ENCODE data around the gene PRG2.

DNA sequence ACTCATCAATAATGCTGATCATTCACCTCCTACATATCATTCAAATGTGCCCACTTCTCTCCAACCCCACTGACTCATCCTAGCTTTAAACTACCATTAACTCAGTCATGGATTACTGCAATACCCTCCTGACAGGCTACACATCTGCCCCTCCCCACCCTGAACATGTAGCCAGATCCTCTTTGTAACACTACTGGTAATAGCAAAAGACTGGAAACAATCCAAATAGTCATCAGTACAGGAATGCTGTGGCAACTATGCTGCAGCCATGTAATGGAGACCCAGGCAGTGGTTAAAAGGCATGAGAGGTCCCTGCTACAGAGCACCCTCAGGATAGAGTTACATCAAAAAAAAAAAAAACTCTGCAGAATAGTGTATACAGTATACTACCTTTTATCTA, 19.8 kb upstream of the PRG2 start:
- TF ChIP-seq ZNF512 (CRISPR knock-in tag; IDR thresholded peaks at IDR 0.05; ENCODE audit: borderline replicate concordance) (no peak), ZNF281 (CRISPR knock-in tag; IDR thresholded peaks at IDR 0.05) (no peak), RELA (CRISPR knock-in tag; IDR thresholded peaks at IDR 0.05; ENCODE audit: borderline replicate concordance) (no peak), ATF3 (CRISPR knock-in tag; conservative IDR thresholded peaks at IDR 0.05) (no peak), FOXK1 (CRISPR knock-in tag; IDR thresholded peaks at IDR 0.05) (no peak), ZNF121 (CRISPR knock-in tag; IDR thresholded peaks at IDR 0.05) (no peak), NFYB (CRISPR knock-in tag; conservative IDR thresholded peaks at IDR 0.05; ENCODE audit: low read depth) (no peak), ZNF423 (CRISPR knock-in tag; IDR thresholded peaks at IDR 0.05) (no peak), ATF1 (CRISPR knock-in tag; IDR thresholded peaks at IDR 0.05) (no peak), ELF4 (CRISPR knock-in tag; IDR thresholded peaks at IDR 0.05; ENCODE audit: low read depth) (no peak)
- TF ChIP-seq, protein P1, sequence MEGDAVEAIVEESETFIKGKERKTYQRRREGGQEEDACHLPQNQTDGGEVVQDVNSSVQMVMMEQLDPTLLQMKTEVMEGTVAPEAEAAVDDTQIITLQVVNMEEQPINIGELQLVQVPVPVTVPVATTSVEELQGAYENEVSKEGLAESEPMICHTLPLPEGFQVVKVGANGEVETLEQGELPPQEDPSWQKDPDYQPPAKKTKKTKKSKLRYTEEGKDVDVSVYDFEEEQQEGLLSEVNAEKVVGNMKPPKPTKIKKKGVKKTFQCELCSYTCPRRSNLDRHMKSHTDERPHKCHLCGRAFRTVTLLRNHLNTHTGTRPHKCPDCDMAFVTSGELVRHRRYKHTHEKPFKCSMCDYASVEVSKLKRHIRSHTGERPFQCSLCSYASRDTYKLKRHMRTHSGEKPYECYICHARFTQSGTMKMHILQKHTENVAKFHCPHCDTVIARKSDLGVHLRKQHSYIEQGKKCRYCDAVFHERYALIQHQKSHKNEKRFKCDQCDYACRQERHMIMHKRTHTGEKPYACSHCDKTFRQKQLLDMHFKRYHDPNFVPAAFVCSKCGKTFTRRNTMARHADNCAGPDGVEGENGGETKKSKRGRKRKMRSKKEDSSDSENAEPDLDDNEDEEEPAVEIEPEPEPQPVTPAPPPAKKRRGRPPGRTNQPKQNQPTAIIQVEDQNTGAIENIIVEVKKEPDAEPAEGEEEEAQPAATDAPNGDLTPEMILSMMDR (IDR thresholded peaks at IDR 0.05) = no peak
- TF ChIP-seq, protein P2, sequence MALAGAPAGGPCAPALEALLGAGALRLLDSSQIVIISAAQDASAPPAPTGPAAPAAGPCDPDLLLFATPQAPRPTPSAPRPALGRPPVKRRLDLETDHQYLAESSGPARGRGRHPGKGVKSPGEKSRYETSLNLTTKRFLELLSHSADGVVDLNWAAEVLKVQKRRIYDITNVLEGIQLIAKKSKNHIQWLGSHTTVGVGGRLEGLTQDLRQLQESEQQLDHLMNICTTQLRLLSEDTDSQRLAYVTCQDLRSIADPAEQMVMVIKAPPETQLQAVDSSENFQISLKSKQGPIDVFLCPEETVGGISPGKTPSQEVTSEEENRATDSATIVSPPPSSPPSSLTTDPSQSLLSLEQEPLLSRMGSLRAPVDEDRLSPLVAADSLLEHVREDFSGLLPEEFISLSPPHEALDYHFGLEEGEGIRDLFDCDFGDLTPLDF (CRISPR knock-in tag; IDR thresholded peaks at IDR 0.05) = no peak

Data from WTC11 (cell line).